GF-D8 (cell line): ENCODE data around the gene LARGE1.
"Not testable (repeated sequence)": the region's sequence is repeated elsewhere in the genome, so short reads cannot be mapped to it uniquely, and the experiment has no call there.

Experiments used
- DNase-seq: peaks from one replicate; lab custom pipeline; 2025; lab: John Stamatoyannopoulos, UW

LARGE1 gene

GRCh38 chr22:33418484-33418883 lies 501.8 kb downstream of the LARGE1 start:
- no peak for DNase-seq

DNA sequence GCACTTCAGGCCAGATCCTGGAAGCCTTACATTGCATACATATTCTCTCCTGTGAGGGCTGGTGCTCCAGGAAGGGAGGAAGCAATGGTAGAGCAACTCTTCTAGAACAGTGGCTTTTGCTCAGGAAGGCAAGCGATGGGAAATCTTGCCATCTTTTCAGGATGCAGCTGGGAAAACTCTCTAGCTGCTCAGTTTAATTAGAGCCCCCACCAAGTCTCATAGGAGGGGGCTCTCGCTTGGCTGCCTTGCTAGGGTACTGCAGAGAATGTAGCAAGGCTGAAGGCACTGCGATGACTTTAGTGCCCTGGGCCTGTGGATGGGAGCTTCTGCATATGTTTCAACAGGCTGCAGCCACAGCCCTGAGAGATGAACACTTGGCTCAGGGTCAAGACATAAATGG lies 504.9 kb downstream of the LARGE1 start:
- no peak for DNase-seq

- DNase-seq = no peak
Measured at GRCh38 chr22:33409079-33409478, 511.2 kb downstream of the LARGE1 start.

GRCh38 chr22:33405194-33405593 lies 515.1 kb downstream of the LARGE1 start:
- no peak for DNase-seq

- no peak for DNase-seq
Measured at GRCh38 chr22:33404723-33405122, 515.6 kb downstream of the LARGE1 start.

DNA sequence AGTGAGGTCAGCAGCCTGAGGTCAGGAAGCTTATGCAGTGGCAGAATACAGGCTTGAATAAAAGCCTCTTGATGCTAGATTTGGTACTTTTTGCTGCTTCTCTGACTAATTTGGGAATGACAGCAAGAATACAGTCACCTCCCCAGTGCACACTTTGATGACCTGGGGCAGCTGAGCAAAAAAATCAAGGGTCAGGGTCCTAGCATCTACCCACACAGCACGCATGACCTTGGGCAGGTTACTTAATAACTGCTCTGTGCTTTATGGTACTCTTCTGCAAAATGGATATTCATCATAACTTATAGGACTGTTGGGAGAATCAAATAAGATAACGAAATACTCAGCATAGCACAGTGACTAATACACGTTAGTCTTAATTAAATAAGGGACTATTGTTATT lies 518.0 kb downstream of the LARGE1 start:
- no peak for DNase-seq

- no peak for DNase-seq
Measured at GRCh38 chr22:33401291-33401690, 519.0 kb downstream of the LARGE1 start.

- no peak for DNase-seq
Measured at GRCh38 chr22:33400891-33401290, 519.4 kb downstream of the LARGE1 start.

GRCh38 chr22:33400061-33400840 lies 520.0 kb downstream of the LARGE1 start:
- no peak for DNase-seq

DNA sequence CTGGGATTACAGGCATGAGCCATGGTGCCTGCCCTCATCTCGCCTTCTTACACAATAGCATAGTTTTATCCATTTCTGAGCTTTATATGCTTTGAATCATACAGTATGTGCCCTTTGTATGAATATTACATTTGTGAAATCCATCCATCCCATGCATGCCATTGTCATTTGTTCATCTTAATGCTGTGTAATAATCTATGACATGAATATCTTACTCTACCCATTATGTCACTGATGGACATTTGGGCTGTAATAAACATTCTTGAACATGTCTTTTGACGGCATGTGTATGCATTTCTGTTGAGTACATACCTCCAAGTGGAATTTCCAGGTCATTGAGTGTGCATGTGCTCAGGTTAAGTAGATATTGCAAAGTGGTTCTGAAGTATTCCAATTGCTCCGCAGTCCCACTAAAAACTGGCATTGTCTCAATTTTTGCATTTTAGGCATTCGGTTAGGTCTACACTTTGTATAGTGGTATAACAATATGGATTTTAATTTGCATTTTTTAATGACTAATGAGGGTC lies 522.8 kb downstream of the LARGE1 start:
- no peak for DNase-seq

- no peak for DNase-seq
Measured at GRCh38 chr22:33393432-33393831, 526.8 kb downstream of the LARGE1 start.

DNA sequence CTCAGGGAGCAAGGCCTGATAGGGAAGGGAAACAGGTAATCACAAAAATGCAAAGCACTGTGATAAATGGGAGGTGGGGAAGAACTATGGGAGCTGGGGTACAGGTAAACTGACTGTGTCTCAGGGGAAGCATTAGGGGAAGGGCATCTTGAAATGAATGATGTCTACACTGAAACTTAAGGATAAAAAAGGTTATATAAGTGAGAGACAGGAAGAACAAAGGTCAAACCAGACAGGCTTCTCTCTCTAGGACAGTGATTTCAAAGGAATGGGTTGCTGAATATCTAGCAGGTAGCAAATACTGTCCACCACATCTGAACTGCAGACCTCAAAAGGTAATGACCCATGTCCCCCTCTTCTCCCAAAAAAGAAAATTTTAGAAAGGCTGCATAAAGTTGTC lies 529.0 kb downstream of the LARGE1 start:
- DNase-seq = no peak

- no peak for DNase-seq
Measured at GRCh38 chr22:33389936-33390335, 530.3 kb downstream of the LARGE1 start.

DNA sequence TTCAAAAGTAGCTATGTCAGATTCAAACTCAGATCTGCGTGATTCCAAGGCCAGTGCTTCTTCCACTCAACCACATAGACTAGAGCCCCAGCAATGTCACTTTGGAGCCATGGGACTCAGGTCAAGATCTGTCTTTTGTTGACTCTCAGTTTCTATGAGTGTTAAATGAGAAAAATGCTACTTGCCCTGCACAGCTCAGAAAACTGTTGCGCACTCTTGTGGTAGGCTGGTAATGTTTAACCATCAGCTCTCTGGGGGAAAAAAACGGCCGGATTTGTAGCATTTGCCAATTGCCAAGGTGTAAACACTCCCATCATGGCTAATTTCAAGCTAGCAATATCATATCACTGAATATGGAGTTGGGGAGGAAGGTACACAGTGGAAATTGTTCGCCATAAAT lies 534.0 kb downstream of the LARGE1 start:
- no peak for DNase-seq

DNA sequence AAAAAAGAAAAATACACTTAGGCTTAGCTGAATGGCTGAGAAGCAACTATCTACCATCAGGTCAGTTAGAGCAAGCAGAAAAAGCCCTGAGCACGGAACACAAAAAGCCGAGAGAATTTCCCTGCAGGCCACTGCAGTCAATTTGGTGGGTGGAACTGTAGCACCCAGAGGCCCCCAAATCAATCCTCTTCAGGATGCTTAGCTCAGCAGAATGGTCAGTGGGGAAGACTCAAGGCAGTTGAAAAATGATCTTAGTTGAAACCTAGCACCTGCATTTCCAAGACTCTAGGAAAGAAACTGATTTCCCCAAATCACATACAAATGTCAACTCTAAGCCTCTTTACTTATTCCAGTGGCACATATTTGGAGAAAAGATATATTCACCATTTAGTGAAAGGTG lies 534.7 kb downstream of the LARGE1 start:
- no peak for DNase-seq

DNA sequence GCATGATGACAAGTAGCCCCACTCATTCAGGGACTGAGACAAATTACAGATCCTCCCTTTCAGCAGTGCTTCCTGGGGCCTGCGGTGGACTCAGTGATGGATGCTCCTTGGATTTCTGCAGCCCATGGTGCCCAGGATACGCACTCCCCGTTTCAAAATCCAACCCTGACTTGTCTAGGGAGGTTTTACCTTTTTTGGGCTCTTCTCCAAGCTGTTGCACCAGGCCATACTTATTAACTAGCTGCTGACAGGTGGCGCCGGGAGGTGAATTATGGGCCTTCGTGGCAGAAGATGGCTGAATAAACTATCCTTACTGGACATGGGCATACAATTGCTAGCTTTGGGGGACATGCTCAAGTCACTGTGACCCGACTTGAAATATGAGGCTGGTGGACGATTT lies 537.8 kb downstream of the LARGE1 start:
- no peak for DNase-seq

DNA sequence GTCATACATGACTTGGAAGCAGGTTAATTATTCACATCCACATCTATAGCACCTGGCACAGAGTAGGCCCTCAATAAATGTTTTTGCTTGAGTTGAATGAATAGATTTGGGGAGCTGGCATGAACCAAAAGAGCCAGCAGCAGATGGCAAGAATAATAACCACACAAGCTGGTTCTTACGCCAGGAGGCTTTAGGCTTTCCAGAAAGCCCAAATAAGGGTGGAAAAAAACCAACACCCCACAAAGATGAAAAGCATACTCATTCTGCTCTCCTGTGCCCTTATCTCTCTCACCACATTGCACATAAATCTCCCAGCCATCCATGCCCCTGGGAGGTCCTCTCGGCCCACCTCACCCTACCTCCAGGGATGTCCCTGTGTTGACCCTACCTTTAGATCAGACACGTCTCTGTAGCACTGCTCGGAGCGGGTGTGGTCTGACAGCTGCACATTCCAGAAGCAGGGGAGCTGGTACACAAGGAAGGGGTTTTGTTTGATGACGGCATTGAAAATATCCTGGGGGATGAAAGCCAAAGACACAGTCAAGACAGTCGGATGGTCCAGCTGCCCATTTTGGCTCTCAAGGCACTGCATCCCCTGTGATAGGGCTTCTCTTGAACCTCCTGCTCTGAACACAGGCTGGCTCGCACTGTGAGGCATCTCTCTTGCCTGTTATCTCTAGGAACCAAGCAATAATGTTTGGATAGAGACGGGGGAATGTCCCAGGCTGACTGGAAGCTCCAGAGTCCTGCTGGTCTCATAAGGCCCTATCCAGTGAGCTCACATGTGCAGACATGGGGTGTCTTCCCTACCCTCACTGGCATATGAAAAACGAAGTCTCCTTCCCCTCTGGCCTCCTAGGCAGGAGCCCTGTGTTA lies 538.5 kb downstream of the LARGE1 start:
- DNase-seq = no peak

GRCh38 chr22:33380789-33381530 lies 539.3 kb downstream of the LARGE1 start:
- no peak for DNase-seq

DNA sequence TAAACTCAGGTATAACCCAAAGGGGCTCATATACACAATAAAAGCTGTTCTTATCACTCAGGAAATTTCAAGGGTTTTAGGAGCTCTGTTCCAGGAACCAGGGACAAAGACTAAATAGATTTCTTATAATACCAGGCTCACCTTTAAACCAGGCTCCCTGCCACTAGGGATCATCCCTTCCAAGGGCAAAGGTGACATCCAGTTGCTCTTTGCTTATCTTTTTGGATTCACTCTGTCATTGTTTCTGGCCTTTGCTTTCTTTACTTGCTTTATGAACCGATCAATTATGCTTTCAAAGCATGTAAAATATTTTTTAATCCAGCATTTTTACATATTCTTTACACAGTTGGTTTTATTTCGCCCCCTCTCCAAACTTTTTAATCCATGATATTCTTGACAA lies 540.4 kb downstream of the LARGE1 start:
- no peak for DNase-seq

DNA sequence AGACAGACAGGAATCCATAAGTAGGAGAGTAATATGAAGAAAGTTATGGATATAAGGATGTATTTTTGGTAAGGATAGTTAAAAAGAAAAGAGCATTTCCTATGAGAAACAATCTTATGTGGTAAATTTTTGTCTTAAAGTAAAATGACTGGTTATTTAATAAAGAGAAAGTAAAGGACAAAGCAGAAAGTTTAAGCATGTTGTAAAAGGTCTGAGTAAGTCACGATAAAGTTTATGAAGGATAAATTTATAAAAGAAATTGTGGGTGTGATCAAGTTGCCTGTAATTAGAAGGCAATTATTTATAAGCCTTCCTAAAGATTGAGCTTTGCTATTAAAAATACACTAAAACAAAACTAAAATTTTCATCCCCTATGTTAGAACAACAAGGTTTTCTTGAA lies 547.4 kb downstream of the LARGE1 start:
- no peak for DNase-seq

- DNase-seq = not testable (repeated sequence)
Measured at GRCh38 chr22:33363256-33363655, 557.0 kb downstream of the LARGE1 start.

DNA sequence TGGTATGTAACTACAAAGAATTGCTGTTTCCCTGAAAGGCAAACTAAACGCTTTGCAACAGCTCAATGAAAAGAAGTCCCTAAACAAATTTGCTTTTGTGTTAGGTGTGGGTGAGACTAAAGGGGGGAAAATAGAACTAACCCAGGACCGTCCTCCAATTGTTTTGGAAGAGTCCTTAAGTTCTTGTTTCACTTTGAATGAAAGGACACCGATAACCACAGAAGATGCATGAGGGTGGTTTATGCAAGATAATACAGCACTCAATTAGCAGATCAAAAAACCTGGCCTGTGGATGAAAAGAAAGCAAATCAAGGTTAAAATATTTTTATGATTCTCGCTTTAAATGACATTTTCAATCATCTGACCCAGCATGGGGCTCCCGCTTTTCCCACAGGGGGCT lies 557.6 kb downstream of the LARGE1 start:
- DNase-seq = no peak
